IPS DF 6.9 (cell line): ENCODE measurements around the gene IMMP2L.
A peak's percentile ranks its signal among the peaks of the same experiment; 100 is the strongest.
"Not testable (repeated sequence)": the region's sequence is repeated elsewhere in the genome, so short reads cannot be mapped to it uniquely, and the experiment has no call there.

Experiments
- DNase-seq: peaks from one replicate; pipeline ENCODE4 v3.0.0-alpha.2; 2013; ENCODE audit warnings: low read depth, low spot score
- H3K27ac ChIP-seq: one replicate; pipeline ENCODE4 v1.5.1; 2013; ENCODE audit warnings: low read length, control low read depth
- H3K27me3 ChIP-seq: 2 replicates; pipeline ENCODE4 v1.6.1; 2013; ENCODE audit warnings: mild to moderate bottlenecking, low read length; ENCODE audit not compliant: control insufficient read depth, insufficient read depth
- H3K36me3 ChIP-seq: 2 replicates; pipeline ENCODE4 v1.6.1; 2013; ENCODE audit warnings: low read length; ENCODE audit not compliant: control insufficient read depth, insufficient read depth
- H3K4me1 ChIP-seq: 2 replicates; pipeline ENCODE4 v1.6.1; 2013; ENCODE audit warnings: low read length; ENCODE audit not compliant: control insufficient read depth, insufficient read depth
- H3K4me3 ChIP-seq: 2 replicates; pipeline ENCODE4 v1.5.1; 2013; ENCODE audit warnings: mild to moderate bottlenecking, low read length
- H3K9me3 ChIP-seq: 2 replicates; pipeline ENCODE4 v1.6.1; 2013; ENCODE audit warnings: low read length, inconsistent platforms; ENCODE audit not compliant: control insufficient read depth, insufficient read depth
- WGBS: extraction: QIAGEN DNeasy Blood & Tissue Kit; methylation state at CpG from one replicate; pipeline ENCODE4 v1.1.7; 2013; ENCODE audit warnings: mixed read lengths, missing lambda C conversion rate; ENCODE audit not compliant: insufficient read length, insufficient coverage; 5-methylcytosine and 5-hydroxymethylcytosine counted together

IMMP2L gene

DNA sequence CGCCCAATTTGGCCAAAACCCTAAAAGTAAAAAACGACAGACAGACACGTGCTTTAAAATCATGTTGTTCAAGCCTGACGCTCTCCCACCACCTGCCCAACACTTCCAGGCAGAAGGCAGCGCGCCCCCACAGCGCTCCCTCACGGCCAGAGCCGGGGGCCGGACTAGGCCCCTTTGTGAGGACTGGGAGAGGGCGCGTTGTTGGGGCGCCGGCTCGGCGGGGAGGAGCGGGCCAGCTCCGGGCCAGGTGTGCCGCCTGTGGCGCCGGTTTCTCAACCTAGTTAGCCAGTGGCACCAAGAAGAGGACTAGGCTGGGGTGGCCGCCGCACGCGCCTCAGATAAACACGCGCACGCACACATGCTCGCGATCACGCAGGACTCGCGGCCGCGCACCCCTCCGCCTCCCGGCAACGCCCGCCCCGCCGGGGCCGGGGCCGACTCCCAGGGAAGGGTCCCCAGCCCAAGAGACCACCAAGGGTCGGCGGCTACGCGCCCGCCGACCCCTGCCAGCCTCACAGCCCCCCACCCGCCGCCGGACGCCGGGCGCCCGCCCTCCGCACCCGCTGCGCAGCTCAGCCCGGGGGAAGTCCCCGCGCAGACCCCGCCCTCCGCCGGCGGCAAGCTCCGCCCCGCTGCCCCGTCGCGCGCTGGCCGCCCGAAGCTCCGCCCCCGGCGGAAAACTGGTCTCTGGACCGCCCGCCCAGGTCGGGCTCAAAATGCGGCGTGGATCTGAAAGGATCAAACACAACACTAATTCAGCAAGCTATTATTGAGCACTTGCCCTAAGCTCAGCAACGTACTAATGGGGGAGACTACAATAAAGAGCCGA, at the start of gene IMMP2L:
TSS of gene IMMP2L (minus strand) at position 589 of the 829 bp plus-strand sequence.
- DNase-seq: peak; percentile 58
- Histone ChIP-seq H3K4me3 (peak within 1 kb of the TSS; percentile 78), H3K27me3 (no peaks in the 10 kb centered on the region), H3K9me3 (no peaks in the 10 kb centered on the region), H3K27ac (no peak within 1 kb of the TSS), H3K4me1 (peaks cover 2% of the 10 kb centered on the region; the same call in 1 of the 2 replicates), H3K36me3 (no peaks in the 10 kb centered on the region; the same call in 1 of the 2 replicates)
- no CpG with 5 or more reads among the region's 84 CpGs for WGBS

GRCh38 chr7:111609483-111610254, 47.4 kb upstream of the IMMP2L start:
- not testable (repeated sequence) for H3K36me3 ChIP-seq, H3K4me1 ChIP-seq, H3K9me3 ChIP-seq, DNase-seq, H3K4me3 ChIP-seq, H3K27me3 ChIP-seq, H3K27ac ChIP-seq
- no CpG with 5 or more reads among the region's 58 CpGs for WGBS

- H3K9me3 ChIP-seq: no peaks in the 10 kb centered on the region
- no peak overlapping the region for H3K27ac ChIP-seq
- DNase-seq: no peak
- H3K36me3 ChIP-seq: no peaks in the 10 kb centered on the region
- no peaks in the 10 kb centered on the region for H3K27me3 ChIP-seq
- no CpG with 5 or more reads among the region's 2 CpGs for WGBS
- no peak overlapping the region for H3K4me3 ChIP-seq
- H3K4me1 ChIP-seq: no peaks in the 10 kb centered on the region
Measured at GRCh38 chr7:111607621-111608020, 45.3 kb upstream of the IMMP2L start.

DNA sequence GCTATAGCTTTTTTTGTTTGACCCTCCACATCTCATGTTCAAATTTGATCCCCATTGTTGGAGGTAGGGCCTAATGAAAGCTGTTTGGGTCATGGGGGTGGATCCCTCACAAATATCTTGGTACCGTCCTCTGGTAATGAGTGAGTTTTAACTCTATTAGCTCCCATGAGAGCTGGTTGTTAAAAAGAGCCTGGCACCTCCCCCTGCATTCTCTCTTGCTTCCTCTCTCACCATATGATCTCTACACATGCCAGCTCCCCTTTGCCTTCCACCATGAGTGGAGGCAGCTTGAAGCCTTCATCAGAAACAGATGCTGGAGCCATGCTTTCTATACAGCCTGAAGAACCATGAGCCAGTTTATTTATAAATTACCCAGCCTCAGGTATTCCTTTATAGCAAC, 43.0 kb upstream of the IMMP2L start:
- Histone ChIP-seq H3K4me3 (no peak overlapping the region), H3K27me3 (no peaks in the 10 kb centered on the region), H3K36me3 (no peaks in the 10 kb centered on the region), H3K27ac (no peak overlapping the region), H3K9me3 (no peaks in the 10 kb centered on the region), H3K4me1 (no peaks in the 10 kb centered on the region)
- no CpG with 5 or more reads among the region's 1 CpG for WGBS
- no peak for DNase-seq

DNA sequence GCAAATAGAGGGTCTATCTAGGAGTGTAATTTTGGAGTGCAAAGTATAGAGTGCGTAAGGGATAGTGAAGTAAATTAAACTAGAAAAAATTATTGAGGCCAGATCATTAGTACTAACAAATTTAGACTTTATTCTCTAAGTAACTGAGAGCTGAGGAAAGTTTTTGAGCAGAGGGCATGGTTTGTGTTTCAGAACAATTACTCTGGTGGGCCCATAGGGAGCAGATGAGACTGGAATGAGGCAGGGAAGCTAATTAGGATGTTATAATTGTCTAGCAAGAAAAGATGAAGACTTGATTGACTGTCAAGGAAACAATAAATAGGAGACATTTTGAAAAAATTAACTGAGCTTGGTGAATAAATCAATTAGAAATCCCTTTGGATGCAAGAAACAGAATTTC, 37.8 kb upstream of the IMMP2L start:
- no peak for DNase-seq
- 100% methylated on average over 1 of the region's 1 CpG for WGBS

GRCh38 chr7:111595780-111596179, 33.5 kb upstream of the IMMP2L start:
- no peaks in the 10 kb centered on the region for H3K4me1 ChIP-seq
- H3K27me3 ChIP-seq: no peaks in the 10 kb centered on the region
- WGBS: 100% methylated on average over 1 of the region's 1 CpG
- no peak for DNase-seq
- H3K27ac ChIP-seq: no peak overlapping the region
- no peaks in the 10 kb centered on the region for H3K36me3 ChIP-seq
- H3K4me3 ChIP-seq: no peak overlapping the region
- no peaks in the 10 kb centered on the region for H3K9me3 ChIP-seq

More for the DNA sequence above, 37.8 kb upstream of the IMMP2L start:
- Histone ChIP-seq H3K27me3 (no peaks in the 10 kb centered on the region), H3K36me3 (no peaks in the 10 kb centered on the region), H3K27ac (no peak overlapping the region), H3K4me1 (no peaks in the 10 kb centered on the region), H3K4me3 (no peak overlapping the region), H3K9me3 (no peaks in the 10 kb centered on the region)

GRCh38 chr7:111594602-111595001, 32.3 kb upstream of the IMMP2L start:
- no peaks in the 10 kb centered on the region for H3K36me3 ChIP-seq
- no peaks in the 10 kb centered on the region for H3K27me3 ChIP-seq
- DNase-seq: no peak
- H3K4me1 ChIP-seq: no peaks in the 10 kb centered on the region
- no peak overlapping the region for H3K27ac ChIP-seq
- no CpG with 5 or more reads among the region's 2 CpGs for WGBS
- no peak overlapping the region for H3K4me3 ChIP-seq
- no peaks in the 10 kb centered on the region for H3K9me3 ChIP-seq

GRCh38 chr7:111593343-111593742, 31.1 kb upstream of the IMMP2L start:
- H3K27me3 ChIP-seq: no peaks in the 10 kb centered on the region
- H3K4me1 ChIP-seq: no peaks in the 10 kb centered on the region
- no CpG with 5 or more reads among the region's 2 CpGs for WGBS
- no peak overlapping the region for H3K27ac ChIP-seq
- no peak overlapping the region for H3K4me3 ChIP-seq
- no peaks in the 10 kb centered on the region for H3K9me3 ChIP-seq
- DNase-seq: no peak
- no peaks in the 10 kb centered on the region for H3K36me3 ChIP-seq

DNA sequence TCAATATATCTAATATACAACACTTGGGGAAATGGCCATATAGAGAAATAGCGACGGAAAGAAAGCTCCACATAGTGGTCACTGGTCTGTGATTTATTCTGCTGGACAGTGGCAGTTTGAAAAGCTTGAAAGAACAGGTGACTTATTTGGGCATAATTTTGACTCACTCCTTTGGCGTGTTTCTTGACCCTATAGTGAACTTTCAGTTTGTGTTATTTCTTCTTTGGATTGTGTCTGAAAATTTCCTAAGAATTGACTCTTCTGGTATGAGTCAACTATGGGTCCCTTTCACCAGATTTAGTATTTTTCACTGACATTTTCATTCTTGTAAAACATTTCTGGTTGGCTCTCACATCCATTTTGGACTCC, 25.8 kb upstream of the IMMP2L start:
- Histone ChIP-seq H3K4me1 (no peaks in the 10 kb centered on the region), H3K4me3 (no peak overlapping the region), H3K9me3 (no peaks in the 10 kb centered on the region), H3K27me3 (no peaks in the 10 kb centered on the region), H3K36me3 (no peaks in the 10 kb centered on the region), H3K27ac (no peak overlapping the region)
- no peak for DNase-seq
- no CpG with 5 or more reads among the region's 3 CpGs for WGBS

DNA sequence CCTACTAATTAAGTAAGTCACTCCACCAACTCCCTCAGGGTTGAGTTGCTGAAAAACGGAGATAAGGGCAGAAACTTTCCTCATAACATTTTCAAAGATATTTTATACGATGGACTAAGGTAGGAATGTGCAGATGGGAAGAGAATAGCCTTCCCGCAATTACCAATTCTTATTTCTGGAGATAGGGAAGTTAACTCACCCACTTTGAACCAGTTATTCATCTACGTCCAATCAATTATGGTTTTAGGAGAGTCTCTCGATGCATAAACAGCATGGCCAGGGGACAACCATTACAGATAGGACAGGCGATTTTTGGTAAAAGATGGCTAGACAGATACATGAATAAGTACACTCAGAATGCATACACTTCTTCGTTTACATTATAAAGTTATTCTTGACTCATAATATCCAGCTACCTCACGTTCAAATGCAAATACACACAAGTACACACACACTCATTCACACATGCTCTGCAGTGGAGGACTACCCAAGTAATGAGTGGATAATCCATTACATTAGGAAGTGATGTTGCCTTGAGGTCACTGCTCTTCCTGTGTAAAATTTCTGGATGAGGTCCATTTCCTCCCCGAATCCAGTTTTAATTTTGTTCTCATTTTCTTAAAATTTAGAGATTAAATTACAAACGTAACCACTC, 25.2 kb upstream of the IMMP2L start:
- H3K27ac ChIP-seq: no peak overlapping the region
- 100% methylated on average over 2 of the region's 10 CpGs for WGBS

More for the DNA sequence above, 25.2 kb upstream of the IMMP2L start:
- DNase-seq: no peak
- Histone ChIP-seq H3K9me3 (no peaks in the 10 kb centered on the region), H3K4me1 (no peaks in the 10 kb centered on the region), H3K27me3 (no peaks in the 10 kb centered on the region), H3K4me3 (no peak overlapping the region), H3K36me3 (no peaks in the 10 kb centered on the region)
